ENCODE data around the gene COQ8A. TPM values are rescaled to one million over a fixed set of nuclear protein-coding genes. Genes with fewer than 3 reads are reported as not detected.

The COQ8A gene
- total RNA-seq, 1 donor = 8.4 TPM

- no peak for DNase-seq (ENCODE audit: low read depth)
- H3K4me3 ChIP-seq (ENCODE audit: low read depth, low read length) = no peak overlapping the region
- TF ChIP-seq, protein P1, sequence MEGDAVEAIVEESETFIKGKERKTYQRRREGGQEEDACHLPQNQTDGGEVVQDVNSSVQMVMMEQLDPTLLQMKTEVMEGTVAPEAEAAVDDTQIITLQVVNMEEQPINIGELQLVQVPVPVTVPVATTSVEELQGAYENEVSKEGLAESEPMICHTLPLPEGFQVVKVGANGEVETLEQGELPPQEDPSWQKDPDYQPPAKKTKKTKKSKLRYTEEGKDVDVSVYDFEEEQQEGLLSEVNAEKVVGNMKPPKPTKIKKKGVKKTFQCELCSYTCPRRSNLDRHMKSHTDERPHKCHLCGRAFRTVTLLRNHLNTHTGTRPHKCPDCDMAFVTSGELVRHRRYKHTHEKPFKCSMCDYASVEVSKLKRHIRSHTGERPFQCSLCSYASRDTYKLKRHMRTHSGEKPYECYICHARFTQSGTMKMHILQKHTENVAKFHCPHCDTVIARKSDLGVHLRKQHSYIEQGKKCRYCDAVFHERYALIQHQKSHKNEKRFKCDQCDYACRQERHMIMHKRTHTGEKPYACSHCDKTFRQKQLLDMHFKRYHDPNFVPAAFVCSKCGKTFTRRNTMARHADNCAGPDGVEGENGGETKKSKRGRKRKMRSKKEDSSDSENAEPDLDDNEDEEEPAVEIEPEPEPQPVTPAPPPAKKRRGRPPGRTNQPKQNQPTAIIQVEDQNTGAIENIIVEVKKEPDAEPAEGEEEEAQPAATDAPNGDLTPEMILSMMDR (IDR thresholded peaks at IDR 0.05; ENCODE audit: insufficient read depth, low read length) = no peak
Measured at GRCh38 chr1:226974544-226975258, 34.6 kb downstream of the COQ8A start.

DNA sequence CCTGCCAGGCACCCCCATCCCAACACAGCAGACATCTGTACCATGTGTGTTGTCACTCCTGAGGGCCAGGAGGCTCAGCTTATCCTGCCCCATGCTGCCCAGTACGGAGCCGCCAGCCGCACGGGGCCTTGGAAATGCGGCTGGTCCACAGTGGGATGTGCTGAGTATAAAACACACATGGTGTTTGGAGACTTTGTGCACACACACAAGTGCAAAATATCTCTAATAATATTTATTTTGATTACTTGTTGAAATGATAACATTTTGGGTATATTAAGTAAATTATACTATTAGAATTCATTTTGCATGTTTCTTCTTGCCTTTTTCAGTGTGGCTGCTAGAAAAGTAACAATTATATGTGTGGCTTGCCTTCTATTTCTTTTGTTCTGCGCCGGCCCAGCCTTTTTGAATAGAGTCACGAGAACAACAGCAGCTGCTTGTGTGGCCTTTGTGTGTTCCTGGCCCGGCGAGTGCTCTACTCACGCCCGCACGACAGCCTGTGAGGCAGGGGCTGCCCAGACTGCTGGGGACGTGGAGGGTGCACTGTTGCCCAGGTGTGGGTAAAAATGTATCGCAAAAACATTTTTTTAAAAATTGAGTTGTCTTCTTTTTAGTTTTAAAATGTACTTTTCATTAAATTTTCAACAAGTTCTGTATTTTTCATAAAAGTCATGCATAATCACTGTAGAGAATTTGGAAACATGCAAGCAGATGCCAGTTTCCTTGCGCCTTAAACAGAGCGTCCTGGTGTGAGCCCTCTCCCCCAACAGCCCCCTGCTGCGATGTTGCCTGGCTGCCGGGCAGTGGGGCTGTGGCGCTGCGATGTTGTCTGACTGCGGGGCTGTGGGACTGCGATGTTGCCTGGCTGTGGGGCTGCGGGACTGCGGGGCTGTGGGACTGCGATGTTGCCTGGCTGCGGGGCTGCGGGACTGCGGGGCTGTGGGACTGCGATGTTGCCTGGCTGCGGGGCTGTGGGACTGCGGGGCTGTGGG lies 35.5 kb downstream of the COQ8A start:
- no peak overlapping the region for H3K4me3 ChIP-seq (ENCODE audit: low read depth, low read length)
- no peak for DNase-seq (ENCODE audit: low read depth)
- TF ChIP-seq, protein P1 (IDR thresholded peaks at IDR 0.05; ENCODE audit: insufficient read depth, low read length) = no peak

- no peak overlapping the region for H3K4me3 ChIP-seq (ENCODE audit: low read depth, low read length)
- TF ChIP-seq, protein P1 (IDR thresholded peaks at IDR 0.05; ENCODE audit: insufficient read depth, low read length) = no peak
- no peak for DNase-seq (ENCODE audit: low read depth)
Measured at GRCh38 chr1:226976276-226976977, 36.3 kb downstream of the COQ8A start.

- H3K4me3 ChIP-seq (ENCODE audit: low read depth, low read length) = no peak overlapping the region
- TF ChIP-seq, protein P1 (IDR thresholded peaks at IDR 0.05; ENCODE audit: insufficient read depth, low read length) = no peak
- DNase-seq (ENCODE audit: low read depth) = no peak
Measured at GRCh38 chr1:226976978-226977642, 37.0 kb downstream of the COQ8A start.

GRCh38 chr1:226977643-226978431 lies 37.7 kb downstream of the COQ8A start:
- TF ChIP-seq, protein P1 (IDR thresholded peaks at IDR 0.05; ENCODE audit: insufficient read depth, low read length) = no peak
- DNase-seq (ENCODE audit: low read depth) = no peak
- H3K4me3 ChIP-seq (ENCODE audit: low read depth, low read length) = no peak overlapping the region

Data from fibroblast of the aortic adventitia (primary cell).